Loucy (cell line): Measurements from ENCODE around the gene TMEM87B.

Experiments
- CTCF ChIP-seq: fragments of 200-600 bp; sonication (generic); conservative IDR thresholded peaks from 2 replicates; pipeline ENCODE4 v1.5.1; 2014; ENCODE audit warnings: mild to moderate bottlenecking, antibody characterized with exemption, low read length
- EZH2phosphoT487 ChIP-seq: fragments of 200-600 bp; IDR thresholded peaks from 2 replicates; pipeline ENCODE4 v1.6.1; 2018; ENCODE audit warnings: antibody characterized with exemption, mild to moderate bottlenecking, moderate library complexity, borderline replicate concordance

GRCh38 chr2:112050316-112050715 lies 4.8 kb upstream of the TMEM87B start:
- TF ChIP-seq CTCF = no peak
- TF ChIP-seq EZH2phosphoT487 = no peak
